ENCODE data around the gene C6orf120. TPM values are rescaled to one million over a fixed set of nuclear protein-coding genes. Genes with fewer than 3 reads are reported as not detected.

Gene C6orf120
- total and polyA plus RNA-seq, 2 of the 13 experiments (the other 11 are each of a cell fraction or from before 2014, with no cell fraction given), result 21.7 to 29.9 TPM

- no peak for TF ChIP-seq POGK (CRISPR knock-in tag; conservative IDR thresholded peaks at IDR 0.05)
- no peak for TF ChIP-seq HOXA7 (CRISPR knock-in tag; IDR thresholded peaks at IDR 0.05)
- TF ChIP-seq SNAI1 (CRISPR knock-in tag; IDR thresholded peaks at IDR 0.05; ENCODE audit: borderline replicate concordance), result no peak
- no peak for TF ChIP-seq SYNCRIP (IDR thresholded peaks at IDR 0.05; ENCODE audit: insufficient read depth, low read depth, low read length)
- peak; percentile 76 for TF ChIP-seq SAP130 (CRISPR knock-in tag; IDR thresholded peaks at IDR 0.05; ENCODE audit: low read depth)
- no peak for TF ChIP-seq MXD4 (CRISPR knock-in tag; IDR thresholded peaks at IDR 0.05)
- no peak for TF ChIP-seq FLYWCH1 (CRISPR knock-in tag; IDR thresholded peaks at IDR 0.05)
- no peak for TF ChIP-seq USF2 (IDR thresholded peaks at IDR 0.05; ENCODE audit: low read depth, low read length)
- no peak for TF ChIP-seq USF2 (CRISPR knock-in tag; IDR thresholded peaks at IDR 0.05; ENCODE audit: borderline replicate concordance)
- no peak for TF ChIP-seq ZNF382 (CRISPR knock-in tag; IDR thresholded peaks at IDR 0.05; ENCODE audit: borderline replicate concordance)
- TF ChIP-seq ZUFSP (CRISPR knock-in tag; IDR thresholded peaks at IDR 0.05; ENCODE audit: borderline replicate concordance), result no peak
- TF ChIP-seq ZNF7 (CRISPR knock-in tag; IDR thresholded peaks at IDR 0.05), result no peak
- no peak for TF ChIP-seq EEA1 (CRISPR knock-in tag; IDR thresholded peaks at IDR 0.05; ENCODE audit: borderline replicate concordance)
- no peak; the same call in 1 of the 2 replicates for TF ChIP-seq MYPOP (CRISPR knock-in tag; IDR thresholded peaks at IDR 0.05)
- TF ChIP-seq AKNA (CRISPR knock-in tag; IDR thresholded peaks at IDR 0.05; ENCODE audit: borderline replicate concordance), result no peak
- TF ChIP-seq FOXP1 (IDR thresholded peaks at IDR 0.05), result no peak
- no peak for TF ChIP-seq FOXP1 (CRISPR knock-in tag; IDR thresholded peaks at IDR 0.05)
- no peak for TF ChIP-seq ZMYM3 (CRISPR knock-in tag; IDR thresholded peaks at IDR 0.05)
Observed at GRCh38 chr6:169722362-169723199, 20.7 kb downstream of the C6orf120 start (continued).
